IPS-NIHi7 (cell line): ENCODE measurements around the gene SH3GL3.

Experiments used
- DNase-seq: peaks from one replicate; pipeline ENCODE4 v3.0.0; 2012; ENCODE audit warnings: mixed read lengths; ENCODE audit errors: extremely low spot score

The SH3GL3 gene

DNA sequence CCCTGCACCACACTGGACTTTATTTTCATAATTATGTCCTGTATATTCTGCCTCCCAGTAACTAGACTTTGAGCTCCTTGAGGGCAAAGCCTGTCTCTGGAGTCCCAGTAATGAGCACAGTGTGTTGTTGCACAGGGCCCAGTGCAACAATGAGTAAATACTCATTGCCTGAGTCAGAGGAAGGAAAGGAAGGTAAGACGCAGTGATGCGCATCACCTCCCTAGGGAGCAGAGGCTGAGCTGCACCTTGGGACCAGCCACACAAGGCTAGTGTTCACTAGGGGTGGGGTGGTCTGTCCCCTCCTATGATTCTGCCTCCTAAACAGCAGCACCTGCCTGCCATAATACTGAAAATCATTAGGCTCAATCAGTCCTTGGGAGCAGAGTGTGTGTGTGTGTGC, 120.2 kb downstream of the SH3GL3 start:
- DNase-seq: no peak

DNA sequence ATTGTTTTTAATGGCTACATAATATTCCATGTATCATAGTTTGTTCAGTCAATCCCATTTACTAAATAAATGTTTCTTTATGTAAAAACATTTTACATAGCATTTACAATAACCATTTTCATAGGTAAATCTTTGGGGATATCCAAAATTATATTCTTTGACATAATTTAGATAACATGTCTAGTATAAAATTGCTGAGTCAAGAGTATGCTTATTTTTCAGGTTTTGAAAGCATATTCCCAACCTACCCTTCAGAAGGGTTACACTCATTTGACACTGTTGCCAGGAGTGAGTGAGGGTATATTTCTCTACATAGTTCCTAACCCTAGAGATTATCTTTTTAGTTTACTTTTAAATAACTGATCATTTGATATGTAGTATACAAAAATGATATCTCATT, 122.2 kb downstream of the SH3GL3 start:
- DNase-seq: no peak

DNA sequence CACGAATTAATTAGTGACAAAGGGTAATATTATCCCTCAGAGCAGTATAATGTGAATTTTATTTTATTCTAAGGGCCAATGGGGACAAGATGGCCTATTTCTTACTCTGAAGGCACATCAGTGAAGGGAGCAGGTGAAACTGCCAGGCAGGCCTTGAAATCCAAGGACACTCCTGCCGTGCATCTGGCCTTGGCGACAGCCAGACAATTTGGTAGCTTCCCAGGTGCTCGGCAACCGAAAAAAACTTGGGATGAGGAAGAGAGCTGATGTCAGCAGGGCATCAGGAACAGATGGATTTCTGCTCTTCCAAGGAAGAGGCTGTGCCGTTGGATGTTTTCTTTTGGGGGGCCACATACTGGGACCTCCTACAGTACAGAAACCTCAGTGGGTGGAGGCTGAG, 123.6 kb downstream of the SH3GL3 start:
- no peak for DNase-seq

DNA sequence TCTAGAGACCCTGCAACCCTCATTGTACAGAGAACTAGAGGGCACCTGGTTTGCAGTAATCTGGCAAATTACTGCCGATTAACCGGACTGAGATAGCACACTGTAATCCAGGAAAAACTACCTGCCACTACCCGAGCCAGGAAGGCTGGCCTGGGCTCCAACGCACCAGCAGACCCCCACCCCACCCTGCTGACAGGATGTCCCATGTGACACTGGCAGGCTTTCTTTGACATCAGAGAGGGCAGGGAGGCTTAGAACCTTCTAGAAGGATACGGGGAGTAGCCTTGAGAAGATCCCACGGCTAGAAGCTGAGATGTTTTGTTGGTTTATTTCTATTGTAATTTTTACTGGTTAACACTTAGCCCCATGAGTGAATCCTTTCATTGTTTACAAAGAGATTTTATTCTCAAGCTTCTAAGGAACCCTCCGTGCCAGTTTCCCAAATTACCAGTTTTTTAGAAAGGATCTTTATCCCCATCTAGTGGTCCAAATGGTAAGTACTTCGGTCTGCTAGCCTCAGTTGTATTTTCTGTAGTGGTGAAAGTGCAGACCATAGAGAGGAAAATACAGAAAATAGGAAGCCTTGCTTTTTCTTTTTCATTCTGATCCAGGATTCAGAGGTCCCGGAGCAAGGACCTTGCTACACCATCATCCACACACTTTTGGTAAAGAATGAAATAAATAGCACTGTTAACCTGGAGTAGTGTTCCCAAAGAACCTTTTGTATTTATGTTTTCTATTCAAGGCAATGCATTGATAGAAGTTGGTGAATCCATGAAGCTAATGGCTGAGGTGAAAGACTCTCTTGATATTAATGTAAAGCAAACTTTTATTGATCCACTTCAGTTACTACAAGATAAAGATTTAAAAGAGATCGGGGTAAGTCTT, 124.9 kb downstream of the SH3GL3 start:
- DNase-seq: peak; percentile 51

DNA sequence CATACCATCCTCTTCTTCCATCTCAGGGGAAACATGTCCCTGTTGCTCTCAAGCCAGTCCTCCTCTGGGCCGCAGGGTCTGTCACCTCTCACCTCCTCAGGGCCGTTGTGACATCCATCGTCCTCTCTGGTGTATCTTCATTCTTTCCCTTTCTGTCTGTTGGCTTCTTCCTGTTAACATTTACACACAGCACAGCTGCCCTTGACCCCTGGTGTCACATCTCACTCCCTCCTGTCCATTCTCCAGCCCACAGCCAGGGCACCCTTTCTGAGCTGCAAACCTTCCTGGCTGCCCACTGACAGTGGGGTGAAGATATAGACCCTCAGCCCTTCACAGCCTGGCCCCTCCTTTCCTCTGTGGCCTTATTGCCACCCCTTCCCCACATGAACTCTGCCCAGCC, 127.2 kb downstream of the SH3GL3 start:
- no peak for DNase-seq

DNA sequence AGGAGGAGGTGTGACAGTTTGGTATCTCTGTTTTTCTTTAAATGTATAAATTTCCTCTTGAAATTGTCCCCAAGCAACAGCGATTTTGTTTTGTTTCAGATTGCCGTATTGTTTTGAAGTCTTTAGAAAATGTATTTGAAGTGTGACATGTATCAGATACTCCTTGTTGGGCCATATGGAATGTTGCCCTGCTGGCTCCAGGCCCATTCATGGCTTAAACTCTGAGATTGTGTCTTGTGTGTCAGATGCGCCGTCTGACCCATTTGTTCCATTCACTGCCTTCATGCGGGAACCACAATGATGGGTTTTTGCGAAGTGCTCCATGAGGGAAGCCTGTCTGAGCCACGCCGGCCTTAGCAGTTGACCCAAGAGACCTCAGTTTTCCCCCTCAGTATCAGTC, 131.6 kb downstream of the SH3GL3 start:
- no peak for DNase-seq

DNA sequence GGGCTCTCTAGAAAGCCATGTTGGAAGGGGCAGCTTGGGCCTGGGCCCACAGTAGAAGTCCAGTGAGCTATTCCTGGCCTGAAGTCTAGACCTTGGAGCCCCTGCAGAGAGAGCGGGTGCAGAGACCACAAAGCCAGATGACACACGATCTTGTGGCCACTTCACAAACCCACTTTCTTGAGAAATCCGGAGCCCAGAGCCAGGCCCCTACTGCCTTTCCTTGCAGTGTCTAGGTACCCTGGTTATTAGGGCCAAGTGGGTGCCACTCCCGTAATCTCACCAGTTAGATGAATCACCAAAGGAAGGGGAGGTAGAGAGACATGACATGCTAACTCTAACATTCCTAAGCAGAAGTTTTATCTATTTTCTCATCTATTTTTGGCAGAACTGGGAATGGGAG, 134.2 kb downstream of the SH3GL3 start:
- no peak for DNase-seq

DNA sequence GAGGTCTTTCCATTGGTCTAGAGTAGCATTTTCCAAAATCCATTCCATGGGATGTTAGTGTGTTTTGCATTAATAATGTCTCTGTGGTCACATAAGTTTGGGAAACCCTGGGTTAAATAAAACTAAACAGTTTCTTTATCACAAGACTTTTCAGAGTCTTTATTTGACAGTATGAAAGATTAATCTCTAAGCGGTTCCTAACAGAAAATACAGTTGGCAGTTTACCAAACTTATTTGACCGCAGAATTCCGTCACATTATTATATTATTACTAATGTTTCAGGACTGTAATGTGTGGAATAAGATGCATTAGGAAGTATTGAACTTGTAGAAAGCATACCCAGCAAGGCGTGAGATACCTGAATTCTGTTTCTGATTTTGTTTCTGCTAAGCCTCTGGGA, 135.2 kb downstream of the SH3GL3 start:
- no peak for DNase-seq

DNA sequence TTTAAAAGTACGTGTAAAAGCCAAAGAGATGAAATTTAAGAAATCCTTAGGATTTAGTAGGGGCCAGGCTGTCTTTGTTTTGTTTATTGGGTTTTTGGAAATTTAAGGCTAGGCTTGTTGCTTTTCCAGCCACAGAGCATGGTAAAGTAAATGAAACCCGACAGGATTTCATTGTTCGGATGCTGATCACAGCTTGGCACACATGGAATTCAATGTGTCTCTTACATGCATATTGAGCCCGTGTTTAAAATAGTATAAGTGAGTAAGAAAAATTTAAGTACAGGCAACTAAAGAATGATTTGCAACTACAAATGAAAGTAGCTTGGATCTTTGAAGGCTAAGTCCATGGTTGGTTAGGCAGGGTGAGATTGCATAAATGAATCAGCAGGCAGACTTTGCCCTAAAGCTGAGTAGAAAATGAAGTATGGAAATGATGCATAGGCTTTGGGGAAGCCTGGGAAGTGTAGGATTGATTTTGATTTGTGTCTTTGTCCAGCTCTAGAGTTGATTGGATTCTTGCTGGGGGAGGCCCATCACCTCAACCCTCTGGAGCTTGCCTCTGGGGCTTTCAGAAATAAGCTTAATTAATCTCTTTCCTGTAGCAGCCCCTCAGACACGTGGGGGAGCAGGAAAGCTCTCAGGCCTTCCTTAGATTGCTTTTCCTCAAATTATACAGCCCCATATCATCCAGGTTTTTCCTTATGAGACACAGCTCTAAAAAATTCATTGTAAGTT, 138.6 kb downstream of the SH3GL3 start:
- DNase-seq: no peak

DNA sequence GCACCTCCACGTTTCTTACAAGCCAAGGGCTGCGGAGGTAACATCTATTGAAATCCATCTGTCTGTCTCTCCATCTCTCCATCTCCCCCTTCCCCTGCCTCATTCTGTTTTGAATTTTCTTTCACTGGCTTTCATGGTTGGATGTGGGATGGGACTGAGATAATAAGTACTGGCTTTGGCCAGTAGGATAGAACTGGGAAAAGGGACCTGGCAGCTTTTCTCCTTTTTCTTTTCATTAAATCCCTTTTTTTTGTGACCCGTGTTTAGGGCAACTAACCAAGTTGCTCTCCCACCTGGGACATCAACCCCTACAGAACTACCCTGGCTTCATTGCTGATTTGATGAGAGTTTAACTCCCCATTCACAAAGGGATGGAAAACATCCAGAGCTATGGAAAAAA, 139.9 kb downstream of the SH3GL3 start:
- no peak for DNase-seq

DNA sequence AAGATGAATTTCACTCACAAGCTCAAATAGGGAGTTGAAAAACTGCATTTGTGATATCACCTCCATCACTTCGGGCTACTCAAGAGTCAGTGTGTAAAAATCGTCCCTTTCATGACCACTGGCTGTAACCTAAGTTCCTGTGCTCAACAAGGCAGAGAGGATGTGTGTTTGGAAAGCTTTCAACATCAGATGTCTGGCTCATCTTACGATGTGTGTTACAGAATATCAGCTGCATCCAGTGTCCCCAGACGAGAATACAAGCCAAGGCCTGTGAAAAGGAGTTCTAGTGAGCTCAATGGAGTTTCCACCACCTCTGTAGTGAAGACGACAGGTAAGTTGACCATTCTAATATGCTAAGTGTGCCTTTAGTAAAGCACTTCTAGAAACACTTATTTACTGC, 141.3 kb downstream of the SH3GL3 start:
- no peak for DNase-seq

DNA sequence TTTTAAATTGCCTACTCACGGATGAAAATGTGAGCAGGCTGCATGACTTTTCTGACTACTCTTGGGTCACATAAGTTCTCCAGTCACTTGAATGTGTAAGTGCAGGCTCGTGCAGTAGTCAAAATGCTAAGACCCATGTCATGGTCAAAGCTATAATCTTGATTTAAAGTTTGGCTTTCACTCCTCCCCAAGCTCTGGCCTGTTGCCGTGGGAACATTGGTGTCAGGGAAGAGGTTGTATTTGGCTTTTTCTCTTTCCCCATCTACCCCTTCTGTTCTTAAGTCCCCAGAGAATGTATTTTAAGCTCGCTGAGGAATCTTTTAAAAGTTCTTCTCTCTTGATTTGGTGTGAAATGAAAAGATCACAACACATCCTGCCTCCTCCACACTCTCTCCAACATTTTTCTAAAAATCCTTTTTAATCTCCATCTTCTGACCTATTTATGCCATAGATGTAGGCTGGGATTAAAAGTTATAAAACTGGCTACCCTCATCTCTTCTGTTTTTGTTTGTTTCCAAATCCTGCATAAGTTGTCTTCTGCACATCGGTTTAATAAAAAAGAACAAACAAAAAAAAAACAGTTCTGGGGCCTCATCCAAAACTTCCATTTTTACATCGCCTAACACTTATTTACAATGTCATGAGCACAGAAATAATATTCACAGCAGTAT, 145.4 kb downstream of the SH3GL3 start:
- DNase-seq: no peak

DNA sequence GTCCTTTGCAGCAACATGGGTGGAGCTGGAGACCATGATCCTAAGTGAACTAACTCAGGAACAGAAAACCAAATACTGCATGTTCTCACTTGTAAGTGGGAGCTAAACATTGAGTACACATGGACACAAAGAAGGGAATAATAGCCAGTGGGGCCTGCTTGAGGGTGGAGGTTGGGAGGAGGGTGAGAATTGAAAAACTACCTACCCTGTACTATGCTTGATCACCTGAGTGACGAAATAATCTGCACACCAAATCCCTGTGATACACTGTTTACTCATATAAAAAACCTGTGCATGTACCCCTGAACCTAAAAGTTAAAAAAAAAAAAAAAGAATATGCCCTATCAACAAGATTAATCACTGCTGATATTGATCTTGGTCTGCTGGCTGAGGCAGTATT, 148.1 kb downstream of the SH3GL3 start:
- DNase-seq: no peak

DNA sequence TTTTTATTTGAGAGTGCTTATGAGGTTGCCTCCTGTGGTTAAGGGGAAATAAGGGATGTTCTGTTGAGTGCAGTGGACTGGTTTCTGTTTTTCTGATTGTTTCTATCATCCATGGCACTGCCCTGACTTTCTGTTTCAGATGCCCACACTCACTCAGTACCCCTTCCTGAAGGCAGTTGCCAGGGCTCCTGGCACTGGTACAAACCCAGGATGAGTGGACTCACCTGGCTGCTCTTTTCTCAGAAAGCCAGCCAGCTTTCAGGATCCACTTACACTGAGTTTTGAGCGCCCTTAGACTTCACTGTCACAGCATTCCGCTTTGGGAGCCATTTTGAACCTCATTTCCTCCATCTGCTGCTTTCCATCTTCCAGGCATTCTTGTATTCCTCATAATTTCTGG, 150.9 kb downstream of the SH3GL3 start:
- DNase-seq: no peak

DNA sequence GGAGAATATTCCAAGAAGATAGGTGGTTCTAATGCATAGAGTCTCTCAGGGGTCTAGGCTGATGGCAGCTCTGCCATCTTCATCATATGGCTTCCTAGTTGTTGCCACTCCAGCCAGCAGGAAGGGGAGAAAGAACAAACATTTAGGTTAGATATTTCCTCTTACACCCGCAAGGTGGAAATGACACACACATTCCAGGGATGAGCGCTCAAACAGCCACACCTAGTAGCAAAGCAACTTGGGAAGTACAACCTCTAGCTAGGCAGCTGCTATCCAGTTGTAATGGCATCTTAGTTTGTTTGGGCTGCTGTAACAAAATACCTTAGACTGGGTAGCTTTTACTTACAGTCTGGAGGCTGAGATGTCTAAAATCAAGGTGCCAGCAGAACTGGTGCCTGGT, 154.9 kb downstream of the SH3GL3 start:
- no peak for DNase-seq

DNA sequence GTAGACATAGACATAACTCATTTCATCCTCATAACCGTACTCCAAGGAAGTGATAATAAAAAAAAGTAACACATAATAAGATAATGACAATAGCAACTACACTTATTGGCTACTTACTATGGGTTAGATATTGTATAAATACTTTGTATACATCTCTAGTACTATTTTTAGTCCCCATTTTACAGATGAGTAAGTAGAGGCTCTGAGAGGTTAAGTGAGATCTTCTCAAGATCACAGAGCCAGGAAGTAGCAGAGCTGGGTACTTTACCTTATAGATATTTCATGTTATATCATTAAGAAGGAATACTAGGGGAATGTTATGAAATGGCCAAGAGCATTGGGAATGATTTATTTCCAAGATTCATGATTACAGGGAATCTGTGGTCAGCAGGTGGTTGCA, 157.4 kb downstream of the SH3GL3 start:
- no peak for DNase-seq

DNA sequence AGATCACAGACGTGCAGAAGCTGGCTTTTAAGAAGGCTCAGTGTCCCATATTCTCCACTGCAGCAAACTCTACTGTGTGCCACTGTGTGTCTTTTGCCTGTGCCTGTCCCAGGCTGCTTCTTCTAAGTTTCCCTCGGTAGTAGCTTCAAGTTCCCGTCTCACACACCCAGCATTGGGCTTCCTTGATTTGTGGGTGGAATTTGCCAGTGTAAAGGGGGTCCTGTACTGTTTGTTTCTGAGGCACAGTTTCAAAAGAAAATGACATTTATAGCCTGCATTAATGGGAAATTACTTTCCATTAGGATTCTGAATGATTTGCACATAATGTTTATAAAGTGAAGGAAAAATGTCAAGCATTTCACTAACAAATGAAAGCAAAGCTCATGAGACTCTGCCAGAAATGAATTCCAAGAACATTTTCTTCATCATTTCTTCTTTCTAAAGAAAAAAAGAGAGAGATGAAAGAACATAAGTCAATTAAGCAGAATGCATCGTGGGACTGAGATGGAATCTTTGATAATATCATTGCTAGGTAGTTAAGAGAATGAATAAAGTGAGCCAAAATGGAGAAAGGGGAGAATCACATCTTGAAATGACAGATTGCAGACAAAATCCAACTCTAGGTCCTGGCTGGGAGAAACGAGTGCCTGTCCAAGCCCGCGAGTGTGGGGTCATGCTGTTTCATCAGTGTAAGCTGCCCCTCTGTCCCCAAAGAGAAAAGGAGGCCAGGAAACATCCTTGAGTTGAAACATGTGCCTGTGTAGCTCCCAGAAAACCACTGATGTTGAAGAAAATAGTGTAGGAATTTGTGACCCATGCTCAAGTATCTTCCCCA, 158.2 kb downstream of the SH3GL3 start:
- DNase-seq: peak; percentile 6

DNA sequence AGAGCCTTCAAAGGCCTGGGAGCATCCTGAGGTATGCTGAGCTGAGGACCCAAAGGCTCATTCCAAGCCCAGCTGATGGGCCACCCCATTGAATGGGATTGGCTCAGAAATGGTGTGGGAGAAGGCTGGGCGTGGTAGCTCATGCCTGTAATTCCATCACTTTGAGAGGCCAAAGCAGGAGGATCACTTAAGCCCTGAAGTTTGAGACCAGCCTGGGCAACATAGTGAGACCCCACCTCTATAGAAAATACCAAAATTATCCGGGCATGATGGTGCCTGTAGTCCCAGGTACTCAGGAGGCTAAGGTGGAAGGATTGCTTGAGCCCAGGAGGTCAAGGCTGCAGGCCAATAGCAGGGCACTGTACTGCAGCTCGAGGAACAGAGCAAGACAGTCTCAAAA, 163.0 kb downstream of the SH3GL3 start:
- DNase-seq: no peak

DNA sequence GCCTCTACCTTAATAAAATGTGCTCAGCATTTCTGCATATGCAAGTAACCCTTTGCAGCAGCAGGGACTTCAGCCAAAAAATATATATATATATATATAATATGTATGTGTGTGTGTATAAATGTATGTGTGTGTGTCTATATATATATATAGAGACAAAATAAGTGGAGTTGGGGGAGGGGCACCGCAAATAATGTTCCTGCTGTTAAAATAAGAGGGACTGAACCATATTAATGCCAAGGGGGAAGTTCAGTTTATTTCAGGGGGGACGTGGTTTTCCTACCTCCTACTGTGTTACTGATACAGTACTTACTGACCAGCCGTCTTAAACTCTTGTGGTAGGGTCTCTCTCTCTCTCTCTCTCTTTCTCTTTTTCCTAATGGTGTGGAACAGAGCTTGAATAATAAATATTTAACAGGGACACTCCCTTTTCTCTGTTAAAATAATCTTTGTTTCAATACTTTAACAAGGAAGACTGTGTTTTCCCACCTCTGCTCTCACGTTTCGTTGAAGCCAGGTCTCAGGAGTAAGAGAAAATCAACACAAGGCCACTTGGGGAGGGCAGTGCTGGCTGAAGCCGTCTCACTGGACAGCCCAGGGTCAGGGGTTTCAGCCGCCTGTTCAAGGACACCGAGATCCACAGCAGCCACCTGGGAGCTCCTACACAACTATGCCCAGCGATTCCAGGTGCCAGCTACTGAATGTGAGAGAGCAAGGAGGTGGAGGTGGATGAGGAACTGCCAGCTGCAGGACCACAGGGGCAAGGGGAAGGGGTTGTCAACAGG, 164.0 kb downstream of the SH3GL3 start:
- DNase-seq: no peak

DNA sequence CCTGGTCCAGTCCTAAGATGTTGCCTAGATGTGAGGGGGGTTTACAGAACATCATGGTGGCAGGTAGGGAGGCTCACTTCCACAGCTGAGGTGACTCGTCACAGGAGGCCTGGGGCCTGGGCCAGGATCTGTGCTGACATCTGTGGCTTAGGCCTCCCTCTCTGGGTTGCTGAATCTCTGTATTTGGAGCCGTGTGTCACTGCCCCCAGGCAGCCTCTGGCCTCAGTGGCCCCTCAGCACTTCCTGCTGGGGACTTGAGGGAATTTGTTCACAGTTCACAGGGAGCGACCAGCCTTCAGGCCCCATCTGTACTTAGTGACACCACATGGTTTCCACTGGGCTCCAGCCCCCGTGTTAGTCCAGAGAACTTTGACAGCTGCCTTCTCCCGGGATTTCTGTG, 165.1 kb downstream of the SH3GL3 start:
- DNase-seq: no peak
